Brain microvascular endothelial cell (primary cell): ENCODE measurements around the gene GZF1.
A peak's percentile ranks its signal among the peaks of the same experiment; 100 is the strongest.

Experiments
- DNase-seq: peaks from one replicate; pipeline ENCODE4 v3.0.0-alpha.2; 2020
- H3K27ac ChIP-seq: fragments of 250-450 bp; sonication (Bioruptor Pico); 2 replicates; pipeline ENCODE4 v1.5.1; 2020; ENCODE audit warnings: mild to moderate bottlenecking, moderate library complexity
- H3K27me3 ChIP-seq: fragments of 250-450 bp; sonication (Bioruptor Pico); replicated peaks from 2 replicates; pipeline ENCODE4 v1.5.1; 2020; ENCODE audit warnings: mild to moderate bottlenecking
- H3K36me3 ChIP-seq: fragments of 250-450 bp; sonication (Bioruptor Pico); replicated peaks from 2 replicates; pipeline ENCODE4 v1.5.1; 2020; ENCODE audit warnings: mild to moderate bottlenecking
- H3K4me3 ChIP-seq: 2 replicates; pipeline ENCODE4 v1.5.1; 2011; ENCODE audit warnings: low read depth, mild to moderate bottlenecking, control low read depth, low read length, moderate library complexity
- in situ Hi-C: cut with HindIII; loops from 2 replicates; pipeline ENCODE4 v1.10.0; 2017; ENCODE audit warnings: low sequenced_read_pairs, low pct_ligation_motif_present
- TF ChIP-seq, protein P1 (sequence below): IDR thresholded peaks from 2 replicates; pipeline ENCODE4 v1.5.1; 2011; ENCODE audit warnings: low read depth, mild to moderate bottlenecking, moderate library complexity, low read length, control low read depth, inconsistent platforms; ENCODE audit errors: missing control alignments

GZF1 gene

DNA sequence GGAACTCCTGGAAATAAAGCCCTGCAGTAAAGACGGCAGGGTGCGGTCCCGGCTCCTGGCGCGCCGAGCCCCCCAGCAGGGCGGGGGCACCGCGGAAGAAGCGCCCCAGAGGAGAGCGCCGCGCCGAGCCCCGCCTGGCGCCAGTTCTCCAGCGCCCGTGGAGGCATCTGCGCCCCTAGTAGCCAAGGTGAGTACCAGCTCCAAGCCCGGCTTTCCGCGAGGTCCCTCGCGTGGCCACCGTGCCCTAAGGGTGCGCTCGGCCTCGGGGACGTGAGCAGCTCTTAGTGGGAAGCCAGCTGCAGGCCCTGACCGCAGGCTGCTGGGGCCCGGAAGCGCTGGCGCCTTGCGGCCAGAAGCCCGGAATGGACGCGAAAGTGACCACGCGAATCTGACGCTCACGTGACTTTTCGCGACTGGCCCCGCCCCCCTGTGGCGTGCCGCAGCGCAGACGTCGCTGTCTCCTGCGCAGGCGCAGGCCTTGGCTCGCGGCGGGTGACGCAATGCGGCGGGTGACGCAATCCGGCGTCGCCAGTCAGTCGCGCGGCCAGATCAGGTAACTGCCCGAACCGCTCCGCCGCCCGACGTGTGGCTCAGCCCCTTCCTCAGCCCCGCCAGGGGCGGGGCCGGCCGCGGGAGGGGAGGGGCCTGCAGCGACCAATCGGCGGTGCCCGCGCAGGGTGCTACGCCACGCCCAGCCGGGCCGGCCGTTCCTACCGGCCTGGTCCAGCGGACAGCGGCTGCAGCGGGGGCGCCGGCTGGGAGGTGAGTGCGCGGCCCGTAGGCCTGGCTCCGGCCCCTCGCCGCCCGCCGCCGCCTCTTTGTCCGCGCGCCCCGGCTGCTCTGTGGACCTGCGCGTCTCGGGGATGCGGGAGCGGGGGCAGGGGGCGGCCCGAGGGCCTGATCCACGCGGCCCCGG, at the start of gene GZF1:
Gene GZF1 (plus strand): TSS at position 707 of the 916 bp plus-strand sequence. CDS start 2,202 bp downstream, outside the sequence.
- no peaks in the 10 kb centered on the region for H3K27me3 ChIP-seq
- in situ Hi-C loops: no loop called here

DNA sequence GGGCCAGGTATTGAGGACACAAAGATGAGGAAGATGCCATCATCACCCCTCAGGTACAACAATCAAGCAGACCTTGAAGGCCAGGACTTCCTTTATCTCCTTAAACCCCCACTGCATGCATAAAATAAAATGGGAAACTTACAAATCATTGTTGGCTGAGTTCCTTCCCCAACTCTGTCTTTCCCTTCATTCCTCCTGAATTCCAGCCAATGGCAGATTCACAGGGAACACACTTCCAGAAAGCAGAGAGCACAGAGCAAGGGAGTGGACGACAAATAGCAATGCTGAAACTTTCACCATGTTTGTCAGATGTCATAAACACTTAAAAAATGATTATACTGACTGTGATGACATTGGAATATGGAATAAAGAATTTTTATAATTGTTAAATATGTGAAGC, 48.7 kb upstream of the GZF1 start:
- Histone ChIP-seq H3K27me3 (no peaks in the 10 kb centered on the region), H3K36me3 (no peaks in the 10 kb centered on the region), H3K27ac (no peak overlapping the region), H3K4me3 (no peak overlapping the region)
- in situ Hi-C loops: no loop called here
- no peak for DNase-seq
- TF ChIP-seq, protein P1, sequence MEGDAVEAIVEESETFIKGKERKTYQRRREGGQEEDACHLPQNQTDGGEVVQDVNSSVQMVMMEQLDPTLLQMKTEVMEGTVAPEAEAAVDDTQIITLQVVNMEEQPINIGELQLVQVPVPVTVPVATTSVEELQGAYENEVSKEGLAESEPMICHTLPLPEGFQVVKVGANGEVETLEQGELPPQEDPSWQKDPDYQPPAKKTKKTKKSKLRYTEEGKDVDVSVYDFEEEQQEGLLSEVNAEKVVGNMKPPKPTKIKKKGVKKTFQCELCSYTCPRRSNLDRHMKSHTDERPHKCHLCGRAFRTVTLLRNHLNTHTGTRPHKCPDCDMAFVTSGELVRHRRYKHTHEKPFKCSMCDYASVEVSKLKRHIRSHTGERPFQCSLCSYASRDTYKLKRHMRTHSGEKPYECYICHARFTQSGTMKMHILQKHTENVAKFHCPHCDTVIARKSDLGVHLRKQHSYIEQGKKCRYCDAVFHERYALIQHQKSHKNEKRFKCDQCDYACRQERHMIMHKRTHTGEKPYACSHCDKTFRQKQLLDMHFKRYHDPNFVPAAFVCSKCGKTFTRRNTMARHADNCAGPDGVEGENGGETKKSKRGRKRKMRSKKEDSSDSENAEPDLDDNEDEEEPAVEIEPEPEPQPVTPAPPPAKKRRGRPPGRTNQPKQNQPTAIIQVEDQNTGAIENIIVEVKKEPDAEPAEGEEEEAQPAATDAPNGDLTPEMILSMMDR: no peak

More for the DNA sequence above, at the start of gene GZF1:
- TF ChIP-seq, protein P1: no peak
- DNase-seq: peak; percentile 96
- H3K4me3 ChIP-seq: peak within 1 kb of the TSS; percentile 84
- peak within 1 kb of the TSS; percentile 95 for H3K27ac ChIP-seq
- peaks cover 13% of the 10 kb centered on the region for H3K36me3 ChIP-seq

DNA sequence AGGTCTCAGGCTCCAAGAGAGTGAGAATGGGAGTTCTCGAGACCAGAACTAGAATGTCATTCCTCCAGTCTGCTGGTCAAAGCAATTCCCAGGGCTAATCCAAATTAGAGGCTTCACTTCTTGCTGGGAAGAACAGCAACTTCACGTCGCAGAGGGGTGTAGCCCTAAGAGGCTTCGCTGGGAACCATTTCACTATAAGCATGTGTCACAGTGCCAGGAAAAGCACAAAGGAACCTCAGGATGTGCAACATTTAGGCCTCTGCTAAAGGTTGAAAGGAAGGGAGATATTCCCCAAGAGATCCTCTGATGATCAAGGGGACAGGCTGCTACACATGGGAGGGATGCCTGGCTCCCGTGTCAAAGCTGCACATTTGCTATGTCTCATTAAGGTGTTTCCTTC, 47.3 kb upstream of the GZF1 start:
- H3K4me3 ChIP-seq: no peak overlapping the region
- no peak for DNase-seq
- no peaks in the 10 kb centered on the region for H3K36me3 ChIP-seq
- no peaks in the 10 kb centered on the region for H3K27me3 ChIP-seq
- TF ChIP-seq, protein P1: no peak
- H3K27ac ChIP-seq: no peak overlapping the region
- in situ Hi-C loops: no loop called here

DNA sequence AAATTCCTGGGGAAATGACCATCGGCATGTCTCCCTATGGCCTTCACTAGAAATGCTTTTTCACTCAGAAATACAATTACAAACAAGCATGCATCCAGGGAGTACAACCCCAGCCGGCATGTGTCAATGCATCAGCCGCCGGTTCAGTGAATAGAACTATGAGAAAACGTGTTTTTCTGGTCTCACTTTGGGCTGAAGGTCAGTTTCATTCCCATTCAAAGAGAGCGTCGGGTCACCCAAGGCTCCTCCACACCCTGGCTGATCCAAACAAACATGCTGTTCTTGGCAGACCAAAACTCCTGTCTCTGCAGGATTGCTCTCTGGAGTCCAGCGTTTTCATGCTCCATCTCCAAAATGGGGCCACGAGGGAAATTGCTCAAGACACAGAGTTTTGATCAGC, 46.9 kb upstream of the GZF1 start:
- Histone ChIP-seq H3K36me3 (no peaks in the 10 kb centered on the region), H3K4me3 (no peak overlapping the region), H3K27ac (no peak overlapping the region), H3K27me3 (no peaks in the 10 kb centered on the region)
- TF ChIP-seq, protein P1: no peak
- DNase-seq: no peak
- in situ Hi-C loops: no loop called here

DNA sequence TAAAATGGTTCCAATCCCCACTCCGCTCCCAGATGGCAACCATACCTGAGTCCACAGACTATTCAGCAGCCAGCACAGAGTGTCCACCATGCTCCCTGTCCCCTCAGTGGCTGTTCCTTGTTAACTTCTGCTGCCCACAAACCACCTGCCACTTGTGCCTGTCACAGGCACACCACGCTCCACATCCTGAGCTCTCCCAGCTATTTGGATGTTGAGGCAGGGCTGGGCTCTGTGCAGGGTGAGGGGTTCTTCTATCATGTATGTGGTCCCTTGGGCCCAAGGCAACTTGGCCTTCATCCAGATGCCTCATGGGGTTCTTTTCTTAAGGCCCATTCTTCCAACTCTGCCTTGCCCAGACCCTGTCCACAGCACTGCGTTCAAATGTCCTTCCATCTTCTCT, 45.4 kb upstream of the GZF1 start:
- no peaks in the 10 kb centered on the region for H3K36me3 ChIP-seq
- H3K27me3 ChIP-seq: no peaks in the 10 kb centered on the region
- DNase-seq: no peak
- in situ Hi-C loops: no loop called here
- TF ChIP-seq, protein P1: no peak
- H3K27ac ChIP-seq: no peak overlapping the region
- H3K4me3 ChIP-seq: no peak overlapping the region

DNA sequence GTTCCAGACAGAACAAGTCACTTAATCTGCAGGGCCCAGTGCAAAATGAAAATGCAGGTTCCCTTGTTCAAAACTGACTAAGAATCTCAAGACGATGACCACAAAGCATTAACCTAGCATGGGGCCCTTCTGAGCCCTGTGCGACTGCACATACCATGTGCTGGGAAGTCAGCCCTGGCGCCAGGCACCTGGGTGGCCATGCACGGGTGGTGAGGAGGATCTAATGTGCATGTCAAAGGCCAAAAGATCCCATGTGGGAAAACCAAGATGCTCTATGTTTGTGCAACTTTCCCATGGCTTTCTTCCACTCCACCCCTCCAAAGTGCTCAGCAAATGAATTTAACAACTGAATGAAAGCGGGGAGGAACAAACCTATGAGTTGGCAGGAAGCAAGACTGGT, 44.9 kb upstream of the GZF1 start:
- no peaks in the 10 kb centered on the region for H3K27me3 ChIP-seq
- in situ Hi-C loops: no loop called here
- TF ChIP-seq, protein P1: no peak

More for the DNA sequence above, 44.9 kb upstream of the GZF1 start:
- H3K36me3 ChIP-seq: no peaks in the 10 kb centered on the region
- no peak overlapping the region for H3K4me3 ChIP-seq
- DNase-seq: no peak
- H3K27ac ChIP-seq: no peak overlapping the region
